Placental epithelial cell (primary cell): Measurements from ENCODE around the gene RALB. TPM values are rescaled to one million over a fixed set of nuclear protein-coding genes. Genes with fewer than 3 reads are reported as not detected.

Experiments
- small RNA-seq: library from RNA; depleted of rRNA; stranded (forward); fragments of <200 nt; gene quantifications from one replicate; pipeline ENCODE3, GENCODE V24; 2012
- total RNA-seq: library from RNA; depleted of rRNA; stranded (reverse); fragments of >200 nt; gene quantifications from 2 replicates; pipeline ENCODE4 v1.2.3, GENCODE V29; 2012

RALB gene
- total RNA-seq: 60.9 and 101 TPM in 2 replicates

GRCh38 chr2:120252225-120253020, at the start of gene RALB:
TSS of gene RALB (plus strand) at chr2:120252852. CDS start at chr2:120278665, 25,813 bp downstream.

GRCh38 chr2:120223034-120223912, 29.4 kb upstream of the RALB start, which contains the start of gene TMEM185B:
TSS of gene TMEM185B (minus strand) at chr2:120223400. CDS start at chr2:120222976, 424 bp downstream.

Small RNA genes lying within 50 kb of the gene (small RNA-seq; reads per million reads assigned to genes)
- not detected for gene MTND4LP14

Other genes with a start within 250 kb of the RALB start
- gene EPB41L5, start 239.8 kb upstream of the RALB start, total RNA-seq: 7.7 and 13.7 TPM in 2 replicates
- gene TMEM185B, start 29.5 kb upstream of the RALB start, total RNA-seq: 31.8 and 47.2 TPM in 2 replicates
- 0.39 and 0.76 TPM in 2 replicates for gene INHBB, start 93.3 kb downstream of the RALB start, total RNA-seq